GM23248 (cell line): ENCODE results near the gene MAP2K5.

Experiments used
- EZH2 ChIP-seq: fragments of 200-600 bp; sonication (generic); IDR thresholded peaks from 2 replicates; pipeline ENCODE4 v1.6.1; 2018; ENCODE audit warnings: antibody characterized with exemption, mild to moderate bottlenecking; ENCODE audit not compliant: insufficient read depth, poor library complexity, severe bottlenecking
- EZH2phosphoT487 ChIP-seq: fragments of 200-600 bp; sonication (generic); IDR thresholded peaks from 2 replicates; pipeline ENCODE4 v1.6.1; 2018; ENCODE audit warnings: antibody characterized with exemption, moderate library complexity, mild to moderate bottlenecking, low read depth; ENCODE audit not compliant: insufficient read depth

- TF ChIP-seq EZH2 (no peak), EZH2phosphoT487 (no peak)
Observed at GRCh38 chr15:67746022-67746421, 203.5 kb downstream of the MAP2K5 start.
